ENCODE data around the gene FMNL2.
A peak's percentile ranks its signal among the peaks of the same experiment; 100 is the strongest.

The FMNL2 gene

GRCh38 chr2:152406119-152406835, 71.3 kb downstream of the FMNL2 start:
- DNase-seq = no peak

GRCh38 chr2:152406836-152407161, 71.8 kb downstream of the FMNL2 start:
- no peak for DNase-seq

GRCh38 chr2:152407204-152407721, 72.3 kb downstream of the FMNL2 start:
- DNase-seq = peak; percentile 93

GRCh38 chr2:152407806-152408205, 72.8 kb downstream of the FMNL2 start:
- DNase-seq = no peak

- no peak for DNase-seq
These were observed 73.3 kb downstream of the FMNL2 start for GRCh38 chr2:152408254-152408653.

- DNase-seq = no peak
These were observed 74.6 kb downstream of the FMNL2 start for GRCh38 chr2:152409386-152410164.

- DNase-seq = peak; percentile 58
These were observed 75.2 kb downstream of the FMNL2 start for GRCh38 chr2:152410165-152410597.

- DNase-seq = peak; percentile 64
These were observed 76.2 kb downstream of the FMNL2 start for GRCh38 chr2:152411154-152411553.

GRCh38 chr2:152413228-152414030, 78.5 kb downstream of the FMNL2 start:
- DNase-seq = no peak

GRCh38 chr2:152415231-152415642, 80.3 kb downstream of the FMNL2 start:
- no peak for DNase-seq

GRCh38 chr2:152415796-152416195, 80.8 kb downstream of the FMNL2 start:
- peak; percentile 51 for DNase-seq

GRCh38 chr2:152418688-152419087, 83.7 kb downstream of the FMNL2 start:
- peak; percentile 86 for DNase-seq

- no peak for DNase-seq
These were observed 85.0 kb downstream of the FMNL2 start for GRCh38 chr2:152419944-152420343.

GRCh38 chr2:152420363-152420762, 85.4 kb downstream of the FMNL2 start:
- DNase-seq = peak; percentile 45

GRCh38 chr2:152420936-152421335, 86.0 kb downstream of the FMNL2 start:
- DNase-seq = peak; percentile 61

GRCh38 chr2:152421521-152422370, 86.8 kb downstream of the FMNL2 start:
- peak; percentile 96 for DNase-seq

GRCh38 chr2:152423684-152424083, 88.7 kb downstream of the FMNL2 start:
- DNase-seq = no peak

GRCh38 chr2:152425765-152426727, 91.1 kb downstream of the FMNL2 start:
- DNase-seq = no peak

- DNase-seq = no peak
These were observed 91.8 kb downstream of the FMNL2 start for GRCh38 chr2:152426801-152427200.

GRCh38 chr2:152427902-152428301, 92.9 kb downstream of the FMNL2 start:
- DNase-seq = no peak

All from suppressor macrophage treated with lipopolysaccharide for 4 hours (primary cell).